K562 (cell line): ENCODE results near the gene ZNF138. TPM values are rescaled to one million over a fixed set of nuclear protein-coding genes. Genes with fewer than 3 reads are reported as not detected.

Experiments used
- ARHGAP35 ChIP-seq: fragments of 450-650 bp; IDR thresholded peaks from 2 replicates; pipeline ENCODE4 v1.6.1; 2018; ENCODE audit not compliant: partially characterized antibody
- ASH1L ChIP-seq: fragments of 450-650 bp; IDR thresholded peaks from 2 replicates; pipeline ENCODE4 v1.6.1; 2018; ENCODE audit warnings: borderline replicate concordance, mild to moderate bottlenecking, low read depth; ENCODE audit not compliant: partially characterized antibody
- ATF3 ChIP-seq, 2 experiments: fragments of 450-650 bp in 1 of 2; sonication (generic) in 1 of 2; formaldehyde crosslinking in 1 of 2; IDR thresholded peaks in 1 of 2; conservative IDR thresholded peaks in 1 of 2; 2 replicates each; pipeline versions ENCODE4 v1.6.1 to v1.8.1; 2016 to 2023; ENCODE audit warnings: mild to moderate bottlenecking in 2 of 2, moderate library complexity in 2 of 2, inconsistent platforms in 1 of 2, missing genetic modification reagents in 1 of 2
- CHD4 ChIP-seq: fragments of 200-600 bp; sonication (generic); IDR thresholded peaks from 3 replicates; pipeline ENCODE4 v1.6.1; 2012; ENCODE audit warnings: low read depth, mild to moderate bottlenecking, mixed read lengths, low read length, inconsistent platforms; ENCODE audit not compliant: insufficient read depth, insufficient replicate concordance, poor library complexity, severe bottlenecking
- CREB3L1 ChIP-seq: fragments of 450-650 bp; IDR thresholded peaks from 2 replicates; pipeline ENCODE4 v1.6.1; 2014; ENCODE audit warnings: low read depth, mild to moderate bottlenecking, moderate library complexity, borderline replicate concordance
- FOXK2 ChIP-seq, 2 experiments: fragments of 450-650 bp; IDR thresholded peaks in 1 of 2; conservative IDR thresholded peaks in 1 of 2; 2 replicates each; pipeline ENCODE4 v1.6.1; 2016; ENCODE audit warnings: low read depth in 2 of 2, mild to moderate bottlenecking in 1 of 2
- MCM7 ChIP-seq, 2 experiments: fragments of 450-650 bp; IDR thresholded peaks; 2 replicates each; pipeline ENCODE4 v1.6.1; 2016 to 2018
- MEF2A ChIP-seq: IDR thresholded peaks from 2 replicates; pipeline ENCODE4 v1.6.1; 2011; ENCODE audit warnings: low read depth, mild to moderate bottlenecking, low read length, moderate library complexity; ENCODE audit not compliant: control insufficient read depth
- MEF2D ChIP-seq: conservative IDR thresholded peaks from 2 replicates; pipeline ENCODE4 v1.6.1; 2016; ENCODE audit warnings: low read depth, missing genetic modification characterization, missing compliant biosample characterization
- MEIS2 ChIP-seq: fragments of 450-650 bp; IDR thresholded peaks from 2 replicates; pipeline ENCODE4 v1.6.1; 2014; ENCODE audit warnings: mild to moderate bottlenecking; ENCODE audit not compliant: partially characterized antibody
- PKNOX1 ChIP-seq: fragments of 450-650 bp; IDR thresholded peaks from 2 replicates; pipeline ENCODE4 v1.6.1; 2016
- SRSF9 ChIP-seq: fragments of 200-400 bp; formaldehyde crosslinking; IDR thresholded peaks from 2 replicates; pipeline ENCODE4 v1.6.1; 2017; ENCODE audit warnings: low read depth, low read length, borderline replicate concordance
- TFAP4 ChIP-seq: sonication (generic); formaldehyde crosslinking; IDR thresholded peaks from 2 replicates; pipeline ENCODE4 v1.8.0; 2022; ENCODE audit warnings: missing genetic modification reagents, mild to moderate bottlenecking, moderate library complexity, borderline replicate concordance
- ZBTB33 ChIP-seq: sonication (generic); formaldehyde crosslinking; IDR thresholded peaks from 2 replicates; pipeline ENCODE4 v1.8.1; 2023; ENCODE audit warnings: mild to moderate bottlenecking, missing genetic modification reagents
- ZFP91 ChIP-seq: sonication (generic); formaldehyde crosslinking; IDR thresholded peaks from 2 replicates; pipeline ENCODE4 v1.8.0; 2022; ENCODE audit warnings: mild to moderate bottlenecking, missing genetic modification reagents
- ZNF12 ChIP-seq: sonication (generic); formaldehyde crosslinking; IDR thresholded peaks from 2 replicates; pipeline ENCODE4 v1.4.0; 2020; ENCODE audit warnings: mild to moderate bottlenecking, missing genetic modification reagents
- ZNF143 ChIP-seq: sonication (generic); formaldehyde crosslinking; IDR thresholded peaks from 2 replicates; pipeline ENCODE4 v1.9.0; 2022; ENCODE audit warnings: mild to moderate bottlenecking, missing genetic modification reagents
- ZNF165 ChIP-seq: fragments of 250-450 bp; sonication (Bioruptor Pico); IDR thresholded peaks from 2 replicates; pipeline ENCODE4 v1.4.0; 2020; ENCODE audit warnings: borderline replicate concordance
- ZNF766 ChIP-seq: fragments of 200-800 bp; sonication (Bioruptor generic); conservative IDR thresholded peaks from 2 replicates; pipeline ENCODE4 v1.6.1; 2016; ENCODE audit warnings: missing genetic modification characterization, missing compliant biosample characterization
- ZZZ3 ChIP-seq: fragments of 450-650 bp; IDR thresholded peaks from 2 replicates; pipeline ENCODE4 v1.6.1; 2016; ENCODE audit warnings: antibody characterized with exemption, mild to moderate bottlenecking, moderate library complexity
- polyA plus RNA-seq, 8 experiments: library from polyadenylated mRNA; depleted of rRNA in 4 of 8; stranded (reverse) in 5 of 8; unstranded in 3 of 8; fragments of >200 nt; fragmentation: Nextera tagmentation in 2 of 8; fragmentation: Illumina TruSeq in 1 of 8; extraction: Ambion mirVana in 2 of 8; extraction: Trizol in 1 of 8; gene quantifications; 2 replicates each; pipeline versions ENCODE4 v1.2.1 to v1.2.3, GENCODE V29; 2011 to 2014; ENCODE audit warnings: inconsistent platforms in 1 of 8, missing spikeins in 1 of 8
- total RNA-seq, 7 experiments: library from RNA; depleted of rRNA in 6 of 7; stranded (reverse); fragments of >200 nt in 6 of 7; fragmentation: Illumina TruSeq in 2 of 7; extraction: Trizol in 2 of 7; gene quantifications; 2 replicates each; pipeline versions ENCODE4 v1.2.1 to v1.2.3, GENCODE V29; 2011 to 2021; ENCODE audit warnings: low replicate concordance in 1 of 7

Gene ZNF138
- total and polyA plus RNA-seq, 9 of the 15 experiments (the other 6 are each of a cell fraction or from before 2014, with no cell fraction given), result 14.6 to 34.9 (median 22.6) TPM

GRCh38 chr7:64744680-64745079 is 49.5 kb upstream of the ZNF138 start (continued):
- no peak for TF ChIP-seq CREB3L1
- no peak for TF ChIP-seq ZFP91 (CRISPR knock-in tag)
- TF ChIP-seq ZNF165 (CRISPR knock-in tag), result no peak
- TF ChIP-seq ZBTB33 (CRISPR knock-in tag), result no peak
- TF ChIP-seq MEF2A, result peak; percentile 71
- no peak for TF ChIP-seq MCM7 (IDR thresholded peaks at IDR 0.05)
- no peak for TF ChIP-seq ZNF143 (CRISPR knock-in tag)
- TF ChIP-seq ASH1L, result no peak
- TF ChIP-seq ZZZ3, result no peak
- no peak for TF ChIP-seq CHD4
- TF ChIP-seq MEIS2, result peak; percentile 88
- peak; percentile 96 for TF ChIP-seq MEF2D (tag)
- TF ChIP-seq FOXK2 (conservative IDR thresholded peaks at IDR 0.05 in 1 of 2, IDR thresholded peaks at IDR 0.05 in 1 of 2; ENCODE audit: low read depth in 2 of 2), result peak; percentile 78 to 84
- no peak for TF ChIP-seq ZNF766 (CRISPR knock-in tag)
- no peak for TF ChIP-seq ZNF12 (CRISPR knock-in tag)
- TF ChIP-seq PKNOX1, result peak; percentile 78
- TF ChIP-seq ATF3 (IDR thresholded peaks at IDR 0.05), result peak; percentile 81
- no peak for TF ChIP-seq ATF3 (CRISPR knock-in tag; conservative IDR thresholded peaks at IDR 0.05)
- no peak for TF ChIP-seq SRSF9
- no peak for TF ChIP-seq TFAP4
- no peak for TF ChIP-seq ARHGAP35
